ENCODE results near the gene CCDC141. TPM values are rescaled to one million over a fixed set of nuclear protein-coding genes. Genes with fewer than 3 reads are reported as not detected.

Gene CCDC141
- total RNA-seq, 3 donors from 2014 or later: 1.3 to 11.7 (median 2.2) TPM

DNA sequence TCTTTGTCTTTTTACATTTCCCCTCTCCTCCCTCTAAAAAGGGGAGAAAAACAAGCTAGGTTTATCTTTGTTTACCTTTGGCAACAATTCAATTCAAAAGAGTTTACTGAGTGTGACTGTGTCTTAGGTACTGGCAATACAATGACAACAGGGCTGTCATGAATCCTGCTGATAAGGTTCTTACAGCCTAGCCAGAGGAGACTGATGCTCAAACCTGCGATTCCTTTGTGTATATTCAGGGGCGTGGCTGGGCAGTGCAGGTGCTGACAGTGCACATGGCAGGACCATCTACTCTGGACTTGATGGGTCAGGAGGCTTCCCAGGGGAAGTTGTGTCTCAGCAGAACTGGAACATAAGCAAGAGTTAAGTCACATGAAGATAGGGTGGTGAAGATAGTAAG, 219.5 kb downstream of the CCDC141 start:
- intact Hi-C loops (cut with DNase I; ENCODE audit: low total_unique reads): no loop called here
- Histone ChIP-seq H3K36me3 (no peaks in the 10 kb centered on the region), H3K27me3 (no peaks in the 10 kb centered on the region), H3K9me3 (no peaks in the 10 kb centered on the region), H3K4me1 (no peaks in the 10 kb centered on the region), H3K4me3 (no peak overlapping the region), H3K27ac (no peak overlapping the region)
- TF ChIP-seq POLR2A (IDR thresholded peaks at IDR 0.05) (no peak), POLR2AphosphoS5 (IDR thresholded peaks at IDR 0.05) (no peak)
- TF ChIP-seq, protein P1, sequence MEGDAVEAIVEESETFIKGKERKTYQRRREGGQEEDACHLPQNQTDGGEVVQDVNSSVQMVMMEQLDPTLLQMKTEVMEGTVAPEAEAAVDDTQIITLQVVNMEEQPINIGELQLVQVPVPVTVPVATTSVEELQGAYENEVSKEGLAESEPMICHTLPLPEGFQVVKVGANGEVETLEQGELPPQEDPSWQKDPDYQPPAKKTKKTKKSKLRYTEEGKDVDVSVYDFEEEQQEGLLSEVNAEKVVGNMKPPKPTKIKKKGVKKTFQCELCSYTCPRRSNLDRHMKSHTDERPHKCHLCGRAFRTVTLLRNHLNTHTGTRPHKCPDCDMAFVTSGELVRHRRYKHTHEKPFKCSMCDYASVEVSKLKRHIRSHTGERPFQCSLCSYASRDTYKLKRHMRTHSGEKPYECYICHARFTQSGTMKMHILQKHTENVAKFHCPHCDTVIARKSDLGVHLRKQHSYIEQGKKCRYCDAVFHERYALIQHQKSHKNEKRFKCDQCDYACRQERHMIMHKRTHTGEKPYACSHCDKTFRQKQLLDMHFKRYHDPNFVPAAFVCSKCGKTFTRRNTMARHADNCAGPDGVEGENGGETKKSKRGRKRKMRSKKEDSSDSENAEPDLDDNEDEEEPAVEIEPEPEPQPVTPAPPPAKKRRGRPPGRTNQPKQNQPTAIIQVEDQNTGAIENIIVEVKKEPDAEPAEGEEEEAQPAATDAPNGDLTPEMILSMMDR (IDR thresholded peaks at IDR 0.05): no peak
- no peak for DNase-seq (ENCODE audit: low spot score in 2 of 2)

DNA sequence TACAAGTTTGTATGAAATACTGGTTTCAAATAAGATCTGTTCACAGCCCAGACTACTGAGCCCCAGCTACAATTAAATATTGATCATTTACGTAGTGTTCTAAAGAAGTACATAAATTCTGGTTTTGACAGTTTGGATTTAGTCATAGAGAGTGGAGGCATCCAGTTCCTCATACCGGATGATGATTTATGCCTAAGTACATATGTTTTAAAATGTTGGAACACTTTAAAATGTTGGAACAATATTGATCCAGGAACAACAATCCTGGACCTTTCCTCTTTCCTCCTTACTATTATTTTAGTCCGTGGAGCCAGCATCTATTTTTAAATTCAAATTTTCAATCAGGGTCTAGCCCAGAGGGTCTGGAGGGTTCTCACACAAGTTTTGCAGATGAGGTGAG, 220.0 kb downstream of the CCDC141 start:
- intact Hi-C loops (cut with DNase I; ENCODE audit: low total_unique reads): no loop called here

DNA sequence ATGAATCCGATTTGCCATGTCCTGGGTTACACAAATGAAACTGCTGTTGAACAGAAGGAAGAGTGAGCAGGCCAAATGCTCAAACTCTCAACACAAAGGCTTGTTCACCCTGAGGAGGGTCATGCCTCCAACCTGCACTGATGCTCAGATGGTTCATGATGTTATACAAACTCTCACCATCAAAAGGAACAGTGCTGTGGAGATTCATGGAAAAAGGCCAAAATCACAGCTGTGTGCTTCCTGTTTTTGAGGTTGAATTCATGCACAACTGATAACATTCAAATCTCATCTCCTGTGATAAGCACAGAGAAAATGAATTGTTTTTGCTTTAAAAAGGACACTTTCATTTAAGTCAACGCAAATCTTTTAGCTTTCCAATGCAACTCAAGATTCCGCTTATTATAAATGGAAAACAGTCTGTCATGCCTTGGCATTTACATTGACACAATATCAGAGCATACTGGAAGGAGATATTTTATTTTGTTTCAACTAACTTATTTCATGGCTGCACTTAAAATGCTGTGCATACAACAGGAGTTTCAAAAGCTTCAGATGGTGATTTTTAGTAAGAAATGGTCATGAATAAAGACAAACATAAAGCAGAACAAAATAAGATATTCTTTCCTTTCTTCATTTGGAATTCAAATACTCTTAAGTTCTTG, 220.5 kb downstream of the CCDC141 start:
- Histone ChIP-seq H3K27me3 (no peaks in the 10 kb centered on the region), H3K27ac (no peak overlapping the region), H3K4me1 (no peaks in the 10 kb centered on the region), H3K9me3 (no peaks in the 10 kb centered on the region), H3K4me3 (no peak overlapping the region), H3K36me3 (no peaks in the 10 kb centered on the region)
- no peak for DNase-seq (ENCODE audit: low spot score in 2 of 2)
- intact Hi-C loops (cut with DNase I; ENCODE audit: low total_unique reads): no loop called here
- TF ChIP-seq POLR2AphosphoS5 (IDR thresholded peaks at IDR 0.05) (no peak), POLR2A (IDR thresholded peaks at IDR 0.05) (no peak)
- TF ChIP-seq, protein P1 (IDR thresholded peaks at IDR 0.05): no peak

More for the DNA sequence above, 220.0 kb downstream of the CCDC141 start:
- Histone ChIP-seq H3K4me1 (no peaks in the 10 kb centered on the region), H3K27ac (no peak overlapping the region), H3K9me3 (no peaks in the 10 kb centered on the region), H3K36me3 (no peaks in the 10 kb centered on the region), H3K27me3 (no peaks in the 10 kb centered on the region), H3K4me3 (no peak overlapping the region)
- DNase-seq (ENCODE audit: low spot score in 2 of 2): no peak
- TF ChIP-seq POLR2AphosphoS5 (IDR thresholded peaks at IDR 0.05) (no peak), POLR2A (IDR thresholded peaks at IDR 0.05) (no peak)
- TF ChIP-seq, protein P1 (IDR thresholded peaks at IDR 0.05): no peak

- Histone ChIP-seq H3K4me3 (no peak overlapping the region), H3K27ac (no peak overlapping the region)
- intact Hi-C loops (cut with DNase I; ENCODE audit: low total_unique reads): no loop called here
These were observed 221.5 kb downstream of the CCDC141 start for GRCh38 chr2:178828486-178828881.

More at GRCh38 chr2:178828486-178828881, 221.5 kb downstream of the CCDC141 start:
- no peaks in the 10 kb centered on the region for H3K4me1 ChIP-seq
- DNase-seq (ENCODE audit: low spot score in 2 of 2): no peak
- H3K36me3 ChIP-seq: no peaks in the 10 kb centered on the region
- no peaks in the 10 kb centered on the region for H3K27me3 ChIP-seq
- TF ChIP-seq POLR2AphosphoS5 (IDR thresholded peaks at IDR 0.05): no peak
- TF ChIP-seq, protein P1 (IDR thresholded peaks at IDR 0.05): no peak
- no peak for TF ChIP-seq POLR2A (IDR thresholded peaks at IDR 0.05)
- no peaks in the 10 kb centered on the region for H3K9me3 ChIP-seq

Measured in breast epithelium (tissue), 4 donors.